AG04449 (cell line): ENCODE results near the gene MYO1B.

Experiments used
- CTCF ChIA-PET: fragments of 350-600 bp; formaldehyde crosslinking; extraction: SDS; loops from one replicate; lab custom pipeline; 2021; ENCODE audit warnings: antibody characterized with exemption; lab: Yijun Ruan, JAX
- POLR2A ChIA-PET: fragments of 400-600, 350-600 bp; formaldehyde crosslinking; extraction: SDS; loops from one replicate; lab custom pipeline; 2020; ENCODE audit warnings: antibody characterized with exemption, inconsistent platforms; lab: Yijun Ruan, JAX
- DNase-seq: peaks from one replicate; pipeline ENCODE4 v3.0.0-alpha.2; 2010; ENCODE audit warnings: low read depth, low spot score
- H3K4me3 ChIP-seq: 2 replicates; pipeline ENCODE4 v1.5.1; 2011; ENCODE audit warnings: low read depth, mild to moderate bottlenecking, control low read depth, low read length
- TF ChIP-seq, protein P1 (sequence below): IDR thresholded peaks from one replicate; pipeline ENCODE4 v1.5.1; 2011; ENCODE audit warnings: mild to moderate bottlenecking, moderate library complexity, low read length, control low read depth, inconsistent platforms; ENCODE audit not compliant: insufficient read depth; ENCODE audit errors: missing control alignments

MYO1B gene

DNA sequence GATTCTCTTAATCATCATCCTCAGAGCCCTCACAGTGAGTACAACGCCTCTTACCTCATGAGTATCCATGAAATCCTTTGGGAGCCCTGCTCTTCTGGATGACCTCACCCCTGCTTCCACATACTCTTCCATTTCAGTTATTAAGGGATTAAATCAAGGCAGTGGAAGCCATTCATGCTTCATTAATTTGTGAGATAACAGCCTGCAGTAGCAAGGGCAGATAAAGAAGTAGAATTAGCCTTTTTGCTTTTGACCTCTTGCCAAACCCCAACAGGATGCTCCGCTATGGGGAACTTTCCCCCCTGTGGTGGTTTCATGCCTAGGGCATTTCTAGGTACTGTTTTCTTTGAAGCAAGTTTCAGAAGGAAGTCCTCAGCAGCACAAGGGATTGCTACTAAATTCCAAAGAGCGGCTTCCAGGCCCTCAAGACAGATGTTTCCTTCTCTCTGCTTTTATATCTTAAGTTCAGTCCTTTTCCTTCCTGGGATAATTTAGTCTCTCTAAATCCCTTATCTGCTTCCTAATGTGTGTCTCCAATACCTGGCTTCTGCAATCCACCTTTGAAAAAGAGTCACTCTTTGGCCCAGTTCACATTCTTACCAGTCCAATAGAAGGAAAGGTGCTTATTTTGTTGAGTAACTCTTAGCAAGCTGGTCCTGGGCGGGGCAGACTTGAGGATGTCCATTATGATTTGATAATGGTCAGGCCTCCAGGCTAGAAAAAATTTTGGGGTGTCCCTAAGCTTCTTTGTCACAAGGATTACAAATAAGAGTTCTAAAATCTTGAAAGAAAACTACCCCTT is 76.9 kb downstream of the MYO1B start:
- H3K4me3 ChIP-seq, result no peak overlapping the region
- ChIA-PET CTCF (interaction anchor here (0.7 kb wide), 1 partner anchor 179 kb away, joined by 4 read pairs; no protein-coding TSS in a partner anchor), POLR2A (interaction anchor here (0.8 to 1.2 kb wide), 2 partner anchors 12 to 76 kb away, joined by 3 read pairs; no protein-coding TSS in a partner anchor)
- DNase-seq, result no peak
- TF ChIP-seq, protein P1, sequence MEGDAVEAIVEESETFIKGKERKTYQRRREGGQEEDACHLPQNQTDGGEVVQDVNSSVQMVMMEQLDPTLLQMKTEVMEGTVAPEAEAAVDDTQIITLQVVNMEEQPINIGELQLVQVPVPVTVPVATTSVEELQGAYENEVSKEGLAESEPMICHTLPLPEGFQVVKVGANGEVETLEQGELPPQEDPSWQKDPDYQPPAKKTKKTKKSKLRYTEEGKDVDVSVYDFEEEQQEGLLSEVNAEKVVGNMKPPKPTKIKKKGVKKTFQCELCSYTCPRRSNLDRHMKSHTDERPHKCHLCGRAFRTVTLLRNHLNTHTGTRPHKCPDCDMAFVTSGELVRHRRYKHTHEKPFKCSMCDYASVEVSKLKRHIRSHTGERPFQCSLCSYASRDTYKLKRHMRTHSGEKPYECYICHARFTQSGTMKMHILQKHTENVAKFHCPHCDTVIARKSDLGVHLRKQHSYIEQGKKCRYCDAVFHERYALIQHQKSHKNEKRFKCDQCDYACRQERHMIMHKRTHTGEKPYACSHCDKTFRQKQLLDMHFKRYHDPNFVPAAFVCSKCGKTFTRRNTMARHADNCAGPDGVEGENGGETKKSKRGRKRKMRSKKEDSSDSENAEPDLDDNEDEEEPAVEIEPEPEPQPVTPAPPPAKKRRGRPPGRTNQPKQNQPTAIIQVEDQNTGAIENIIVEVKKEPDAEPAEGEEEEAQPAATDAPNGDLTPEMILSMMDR, result no peak

DNA sequence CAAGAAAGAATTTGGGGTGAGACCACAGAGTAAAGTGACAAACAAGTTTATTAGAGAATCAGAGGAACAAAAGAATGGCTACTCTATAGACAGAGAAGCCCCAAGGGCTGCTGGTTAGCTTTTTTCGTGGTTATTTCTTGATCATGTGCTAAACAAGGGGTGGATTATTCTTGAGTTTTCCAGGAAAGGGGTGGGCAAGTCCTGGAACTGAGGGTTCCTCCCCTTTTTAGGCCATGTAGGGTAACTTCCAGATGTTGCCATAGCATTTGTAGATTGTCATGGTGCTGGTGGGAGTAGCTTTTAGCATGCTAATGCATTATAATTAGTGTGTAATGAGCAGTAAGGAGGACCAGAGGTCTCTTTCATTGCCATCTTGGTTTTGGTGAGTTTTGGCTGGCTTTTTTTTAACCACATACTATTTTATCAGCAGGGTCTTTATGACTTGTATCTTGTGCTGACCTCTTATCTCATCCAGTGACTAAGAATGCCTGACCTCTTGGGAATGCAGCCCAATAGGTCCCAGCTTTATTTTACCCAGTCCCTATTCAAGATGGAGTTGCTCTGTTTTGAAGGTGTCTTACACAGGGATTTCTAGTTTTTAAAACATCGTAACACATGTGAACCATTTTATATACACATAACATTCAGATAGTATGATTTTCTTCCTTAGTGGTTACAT is 77.8 kb downstream of the MYO1B start:
- no peak for DNase-seq
- POLR2A ChIA-PET, result interaction anchor here (1.2 kb wide), 1 partner anchor 11 kb away, joined by 3 read pairs; no protein-coding TSS in a partner anchor
- CTCF ChIA-PET, result no interaction called here

DNA sequence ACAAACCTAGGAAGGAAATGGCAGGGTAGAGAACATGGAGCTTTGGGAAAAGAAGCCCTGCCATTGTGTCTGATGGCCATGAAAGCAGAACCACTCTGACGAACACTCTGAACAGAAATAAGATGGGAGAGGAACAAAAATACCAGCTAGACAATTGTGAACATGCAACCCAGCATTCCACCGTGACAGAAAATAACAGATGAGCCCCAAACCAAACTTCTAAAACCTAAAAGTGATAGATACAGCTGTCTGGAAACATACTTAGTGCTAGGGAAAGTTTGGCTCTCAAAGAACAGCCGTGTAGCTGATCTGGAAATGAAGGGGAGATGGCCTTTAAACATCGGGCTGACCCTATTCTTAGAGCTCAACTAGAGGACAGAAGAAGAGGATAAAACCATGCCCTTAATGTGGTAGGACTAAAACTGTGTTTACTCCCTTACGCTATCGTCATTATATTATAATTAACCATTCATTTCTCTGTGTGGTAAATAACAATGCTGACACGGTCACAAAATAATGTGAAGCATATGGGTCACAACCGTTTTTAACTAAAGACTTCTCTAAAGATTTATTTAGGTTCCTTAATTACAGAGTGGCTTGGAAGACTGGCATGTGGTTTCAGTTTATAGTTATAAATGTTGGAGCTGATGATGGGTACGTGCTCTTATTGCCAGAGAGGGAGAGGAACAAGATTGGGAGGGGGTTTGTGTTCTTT is 80.6 kb downstream of the MYO1B start:
- no peak for DNase-seq
- TF ChIP-seq, protein P1, result no peak
- no peak overlapping the region for H3K4me3 ChIP-seq
- ChIA-PET CTCF (interaction anchor here (1.1 to 1.4 kb wide), 4 partner anchors 14 to 161 kb away, joined by 3 to 5 read pairs (median 3); no protein-coding TSS in a partner anchor), POLR2A (interaction anchor here (0.9 kb wide), 1 partner anchor 161 kb away, joined by 3 read pairs; no protein-coding TSS in a partner anchor)

More for the DNA sequence above, 77.8 kb downstream of the MYO1B start:
- no peak overlapping the region for H3K4me3 ChIP-seq
- TF ChIP-seq, protein P1, result no peak

DNA sequence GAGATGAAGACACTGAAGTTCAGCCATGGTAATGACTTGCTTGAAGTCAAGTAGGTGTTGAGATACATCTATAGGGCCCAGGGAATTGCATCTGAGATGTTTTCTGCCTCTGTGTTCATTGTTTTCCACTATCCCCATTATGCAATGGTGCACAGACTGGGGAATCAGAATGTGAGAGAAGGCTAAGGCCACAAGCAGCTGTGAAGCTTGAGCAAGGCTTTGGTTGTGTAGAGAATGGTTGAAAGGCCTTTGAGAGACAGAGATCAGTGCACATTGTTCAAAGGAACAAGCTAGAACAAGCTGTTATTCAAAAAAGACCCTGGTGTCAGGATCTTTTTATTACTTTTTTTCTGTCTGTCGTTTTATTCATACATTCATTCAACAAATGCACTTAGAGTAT is 82.3 kb downstream of the MYO1B start:
- POLR2A ChIA-PET, result no interaction called here
- TF ChIP-seq, protein P1, result no peak
- H3K4me3 ChIP-seq, result no peak overlapping the region
- no peak for DNase-seq
- CTCF ChIA-PET, result interaction anchor here (1.1 to 2.6 kb wide), 2 partner anchors 8 to 174 kb away, joined by 3 to 11 read pairs; no protein-coding TSS in a partner anchor

DNA sequence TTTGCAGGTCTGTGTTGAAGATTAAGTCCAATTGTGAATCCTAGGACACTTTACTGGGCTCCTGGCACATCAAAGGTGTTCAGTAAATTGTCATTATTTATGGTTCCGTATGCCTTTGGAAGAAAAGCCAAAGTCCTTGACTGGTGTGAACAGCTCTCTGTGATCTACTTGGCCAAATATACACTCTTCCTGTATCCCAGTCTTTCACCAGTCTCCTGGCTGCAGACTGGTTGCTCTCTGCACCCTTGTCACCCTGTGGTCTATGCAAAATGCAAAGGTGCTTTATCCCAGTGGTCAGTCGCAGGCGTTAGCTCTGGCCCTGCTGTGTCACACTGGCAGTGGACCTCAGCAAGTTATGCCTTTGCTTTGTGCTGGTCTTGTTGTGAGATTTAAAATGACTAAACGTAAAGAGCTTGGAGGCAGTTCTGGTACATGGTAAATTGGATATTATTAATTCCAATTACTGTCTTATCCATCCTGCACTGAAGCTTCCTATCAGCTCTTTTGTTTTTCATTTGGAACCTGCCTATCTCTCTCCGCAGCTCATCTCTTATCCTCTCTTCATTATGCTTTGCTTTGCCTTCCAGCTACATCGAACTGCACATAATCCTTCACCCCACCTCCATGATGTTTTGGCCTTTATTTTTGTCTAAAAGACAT is 83.1 kb downstream of the MYO1B start:
- TF ChIP-seq, protein P1, result no peak
- no peak overlapping the region for H3K4me3 ChIP-seq
- DNase-seq, result no peak
- ChIA-PET POLR2A (no interaction called here), CTCF (interaction anchor here (0.6 to 2.6 kb wide), 4 partner anchors 9 to 173 kb away, joined by 3 to 11 read pairs (median 4); no protein-coding TSS in a partner anchor)
